Neural cell (in vitro differentiated cells): ENCODE data around the gene CCL24. TPM values are rescaled to one million over a fixed set of nuclear protein-coding genes. Genes with fewer than 3 reads are reported as not detected.
"Not testable (repeated sequence)": the region's sequence is repeated elsewhere in the genome, so short reads cannot be mapped to it uniquely, and the experiment has no call there.

Experiments used
- H2AFZ ChIP-seq: fragments of 200-600, 300-800 bp; sonication (generic), shearing (Covaris generic); 2 replicates; pipeline ENCODE4 v1.6.0; 2014; ENCODE audit warnings: low read depth, mild to moderate bottlenecking, antibody characterized with exemption, low read length, moderate library complexity
- H3F3A ChIP-seq: fragments of 200-600 bp; shearing (Covaris generic); 2 replicates; pipeline ENCODE4 v1.6.1; 2016; ENCODE audit warnings: mild to moderate bottlenecking, moderate library complexity, mixed read lengths, antibody characterized with exemption, low read length; ENCODE audit not compliant: insufficient read depth, poor library complexity, severe bottlenecking
- H3K27ac ChIP-seq: fragments of 200-600, 300-800 bp; sonication (generic), shearing (Covaris generic); 2 replicates; pipeline ENCODE4 v1.5.1; 2014; ENCODE audit warnings: mild to moderate bottlenecking, low read length, moderate library complexity
- H3K27me3 ChIP-seq: fragments of 300-800, 200-600 bp; sonication (generic), shearing (Covaris generic); 2 replicates; pipeline ENCODE4 v1.6.0; 2014; ENCODE audit warnings: mild to moderate bottlenecking, low read depth, low read length, moderate library complexity; ENCODE audit not compliant: insufficient read depth
- H3K36me3 ChIP-seq: fragments of 300-800, 200-600 bp; sonication (generic), shearing (Covaris generic); 2 replicates; pipeline ENCODE4 v1.5.1; 2014; ENCODE audit warnings: mild to moderate bottlenecking, antibody characterized with exemption, low read length, moderate library complexity; ENCODE audit not compliant: insufficient read depth
- H3K4me2 ChIP-seq: fragments of 300-800, 200-600 bp; sonication (generic), shearing (Covaris generic); 2 replicates; pipeline ENCODE4 v1.6.0; 2014; ENCODE audit warnings: mild to moderate bottlenecking, low read length
- H3K4me3 ChIP-seq: fragments of 300-800, 200-600 bp; sonication (generic), shearing (Covaris generic); 2 replicates; pipeline ENCODE4 v1.5.1; 2014; ENCODE audit warnings: mild to moderate bottlenecking, low read length, moderate library complexity
- H3K79me2 ChIP-seq: fragments of 200-600 bp; shearing (Covaris generic); replicated peaks from 2 replicates; pipeline ENCODE4 v1.6.0; 2014; ENCODE audit warnings: mild to moderate bottlenecking, low read length, moderate library complexity; ENCODE audit not compliant: insufficient read depth
- H3K9ac ChIP-seq: fragments of 300-800, 200-600 bp; sonication (generic), shearing (Covaris generic); 2 replicates; pipeline ENCODE4 v1.6.1; 2016; ENCODE audit warnings: mild to moderate bottlenecking, low read length, mixed read lengths
- H3K9me2 ChIP-seq: fragments of 200-600 bp; shearing (Covaris generic); 2 replicates; pipeline ENCODE4 v1.6.1; 2016; ENCODE audit warnings: mild to moderate bottlenecking, low read length, mixed read lengths; ENCODE audit not compliant: insufficient read depth
- H3K9me3 ChIP-seq: fragments of 200-600, 300-800 bp; sonication (generic), shearing (Covaris generic); 2 replicates; pipeline ENCODE4 v1.6.1; 2016; ENCODE audit warnings: mild to moderate bottlenecking, mixed run types, low read length, moderate library complexity, mixed read lengths
- H4K20me1 ChIP-seq: fragments of 200-600 bp; shearing (Covaris generic); 2 replicates; pipeline ENCODE4 v1.6.1; 2016; ENCODE audit warnings: mild to moderate bottlenecking, mixed run types; ENCODE audit not compliant: insufficient read depth
- EP300 ChIP-seq: fragments of 450-650 bp; conservative IDR thresholded peaks from 2 replicates; pipeline ENCODE4 v1.6.1; 2014; ENCODE audit warnings: antibody characterized with exemption, mild to moderate bottlenecking, moderate library complexity; ENCODE audit not compliant: poor library complexity, severe bottlenecking
- EZH2 ChIP-seq: fragments of 200-600, 300-800 bp; shearing (Covaris generic), sonication (generic); IDR thresholded peaks from 2 replicates; pipeline ENCODE4 v1.6.1; 2014; ENCODE audit warnings: antibody characterized with exemption, low read length, borderline replicate concordance, mild to moderate bottlenecking; ENCODE audit not compliant: insufficient read depth, poor library complexity, severe bottlenecking
- MXI1 ChIP-seq: fragments of 450-650 bp; conservative IDR thresholded peaks from 2 replicates; pipeline ENCODE4 v1.6.1; 2014; ENCODE audit warnings: antibody characterized with exemption, mild to moderate bottlenecking; ENCODE audit not compliant: poor library complexity, severe bottlenecking
- POLR2AphosphoS5 ChIP-seq: IDR thresholded peaks from 2 replicates; pipeline ENCODE4 v1.6.1; 2012
- RAD21 ChIP-seq: fragments of 450-650 bp; conservative IDR thresholded peaks from 2 replicates; pipeline ENCODE4 v1.6.1; 2014; ENCODE audit warnings: antibody characterized with exemption, mild to moderate bottlenecking, moderate library complexity
- SMC3 ChIP-seq: fragments of 450-650 bp; conservative IDR thresholded peaks from 2 replicates; pipeline ENCODE4 v1.6.1; 2014; ENCODE audit warnings: antibody characterized with exemption, mild to moderate bottlenecking, moderate library complexity; ENCODE audit not compliant: poor library complexity
- TAF1 ChIP-seq: IDR thresholded peaks from 2 replicates; pipeline ENCODE4 v1.6.1; 2012; ENCODE audit warnings: low read depth
- polyA plus RNA-seq: library from polyadenylated mRNA; depleted of rRNA; stranded (reverse); fragments of >200 nt; gene quantifications from 2 replicates; pipeline ENCODE4 v1.2.3, GENCODE V29; 2014
- TF ChIP-seq, protein P1 (sequence below): IDR thresholded peaks from 2 replicates; pipeline ENCODE4 v1.6.1; 2012; ENCODE audit warnings: borderline replicate concordance
- TF ChIP-seq, protein P2 (sequence below): fragments of 450-650 bp; IDR thresholded peaks from 2 replicates; pipeline ENCODE4 v1.5.1; 2014; ENCODE audit warnings: antibody characterized with exemption, mild to moderate bottlenecking, moderate library complexity; ENCODE audit not compliant: poor library complexity, severe bottlenecking

CCL24 gene
- polyA plus RNA-seq, 1 donor from 2014 or later, result not detected

DNA sequence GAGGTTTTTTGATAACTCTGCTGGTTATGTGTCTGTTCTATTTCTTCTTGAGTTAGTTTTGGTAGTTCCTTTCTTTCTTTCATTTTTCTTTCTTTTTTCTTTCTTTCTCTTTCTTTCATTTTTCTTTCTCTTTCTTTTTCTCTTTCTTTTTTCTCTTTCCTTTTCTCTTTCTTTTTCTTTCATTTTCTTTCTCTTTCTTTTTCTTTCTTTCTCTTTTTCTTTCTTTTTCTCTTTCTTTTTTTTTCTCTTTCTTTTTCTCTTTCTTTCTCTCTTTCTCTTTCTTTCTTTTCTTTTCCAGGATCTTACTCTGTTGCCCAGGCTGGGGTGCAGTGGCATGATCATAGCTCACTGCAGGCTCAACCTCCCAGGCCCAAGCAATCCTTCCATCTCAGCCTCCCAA lies 44.8 kb upstream of the CCL24 start:
- H3K27me3 ChIP-seq, result no peaks in the 10 kb centered on the region
- H3K36me3 ChIP-seq, result no peaks in the 10 kb centered on the region
- H3K9me3 ChIP-seq, result no peaks in the 10 kb centered on the region
- H3K27ac ChIP-seq, result no peak overlapping the region
- TF ChIP-seq TAF1 (no peak), RAD21 (no peak), EP300 (no peak), MXI1 (no peak), EZH2 (no peak), SMC3 (no peak), POLR2AphosphoS5 (no peak)
- TF ChIP-seq, protein P1, sequence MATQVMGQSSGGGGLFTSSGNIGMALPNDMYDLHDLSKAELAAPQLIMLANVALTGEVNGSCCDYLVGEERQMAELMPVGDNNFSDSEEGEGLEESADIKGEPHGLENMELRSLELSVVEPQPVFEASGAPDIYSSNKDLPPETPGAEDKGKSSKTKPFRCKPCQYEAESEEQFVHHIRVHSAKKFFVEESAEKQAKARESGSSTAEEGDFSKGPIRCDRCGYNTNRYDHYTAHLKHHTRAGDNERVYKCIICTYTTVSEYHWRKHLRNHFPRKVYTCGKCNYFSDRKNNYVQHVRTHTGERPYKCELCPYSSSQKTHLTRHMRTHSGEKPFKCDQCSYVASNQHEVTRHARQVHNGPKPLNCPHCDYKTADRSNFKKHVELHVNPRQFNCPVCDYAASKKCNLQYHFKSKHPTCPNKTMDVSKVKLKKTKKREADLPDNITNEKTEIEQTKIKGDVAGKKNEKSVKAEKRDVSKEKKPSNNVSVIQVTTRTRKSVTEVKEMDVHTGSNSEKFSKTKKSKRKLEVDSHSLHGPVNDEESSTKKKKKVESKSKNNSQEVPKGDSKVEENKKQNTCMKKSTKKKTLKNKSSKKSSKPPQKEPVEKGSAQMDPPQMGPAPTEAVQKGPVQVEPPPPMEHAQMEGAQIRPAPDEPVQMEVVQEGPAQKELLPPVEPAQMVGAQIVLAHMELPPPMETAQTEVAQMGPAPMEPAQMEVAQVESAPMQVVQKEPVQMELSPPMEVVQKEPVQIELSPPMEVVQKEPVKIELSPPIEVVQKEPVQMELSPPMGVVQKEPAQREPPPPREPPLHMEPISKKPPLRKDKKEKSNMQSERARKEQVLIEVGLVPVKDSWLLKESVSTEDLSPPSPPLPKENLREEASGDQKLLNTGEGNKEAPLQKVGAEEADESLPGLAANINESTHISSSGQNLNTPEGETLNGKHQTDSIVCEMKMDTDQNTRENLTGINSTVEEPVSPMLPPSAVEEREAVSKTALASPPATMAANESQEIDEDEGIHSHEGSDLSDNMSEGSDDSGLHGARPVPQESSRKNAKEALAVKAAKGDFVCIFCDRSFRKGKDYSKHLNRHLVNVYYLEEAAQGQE, result no peak
- TF ChIP-seq, protein P2, sequence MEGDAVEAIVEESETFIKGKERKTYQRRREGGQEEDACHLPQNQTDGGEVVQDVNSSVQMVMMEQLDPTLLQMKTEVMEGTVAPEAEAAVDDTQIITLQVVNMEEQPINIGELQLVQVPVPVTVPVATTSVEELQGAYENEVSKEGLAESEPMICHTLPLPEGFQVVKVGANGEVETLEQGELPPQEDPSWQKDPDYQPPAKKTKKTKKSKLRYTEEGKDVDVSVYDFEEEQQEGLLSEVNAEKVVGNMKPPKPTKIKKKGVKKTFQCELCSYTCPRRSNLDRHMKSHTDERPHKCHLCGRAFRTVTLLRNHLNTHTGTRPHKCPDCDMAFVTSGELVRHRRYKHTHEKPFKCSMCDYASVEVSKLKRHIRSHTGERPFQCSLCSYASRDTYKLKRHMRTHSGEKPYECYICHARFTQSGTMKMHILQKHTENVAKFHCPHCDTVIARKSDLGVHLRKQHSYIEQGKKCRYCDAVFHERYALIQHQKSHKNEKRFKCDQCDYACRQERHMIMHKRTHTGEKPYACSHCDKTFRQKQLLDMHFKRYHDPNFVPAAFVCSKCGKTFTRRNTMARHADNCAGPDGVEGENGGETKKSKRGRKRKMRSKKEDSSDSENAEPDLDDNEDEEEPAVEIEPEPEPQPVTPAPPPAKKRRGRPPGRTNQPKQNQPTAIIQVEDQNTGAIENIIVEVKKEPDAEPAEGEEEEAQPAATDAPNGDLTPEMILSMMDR, result no peak
- no peak overlapping the region for H3K4me3 ChIP-seq
- H3F3A ChIP-seq, result no peaks in the 10 kb centered on the region
- no peaks in the 10 kb centered on the region for H3K79me2 ChIP-seq
- no peaks in the 10 kb centered on the region for H4K20me1 ChIP-seq
- no peaks in the 10 kb centered on the region for H3K9me2 ChIP-seq
- no peak overlapping the region for H2AFZ ChIP-seq
- H3K9ac ChIP-seq, result no peak overlapping the region
- no peak overlapping the region for H3K4me2 ChIP-seq

DNA sequence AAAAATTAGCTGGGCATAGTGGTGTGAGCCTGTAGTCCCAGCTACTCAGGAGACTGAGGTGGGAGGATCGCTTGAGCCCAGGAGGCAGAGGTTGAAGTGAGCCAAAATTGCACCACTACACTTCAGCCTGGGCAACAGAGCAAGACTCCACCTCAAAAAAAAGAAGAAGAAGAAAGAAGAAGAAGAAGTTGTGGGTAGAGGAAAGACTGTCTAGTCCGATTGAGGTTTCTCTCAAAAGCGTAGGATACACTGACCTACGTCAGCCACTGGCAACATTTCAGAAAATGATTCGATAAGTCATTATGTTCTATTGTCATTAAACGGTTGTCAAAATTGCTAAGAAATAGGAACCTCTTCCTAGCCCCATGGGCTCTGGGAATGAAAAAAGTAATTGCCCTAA lies 42.9 kb upstream of the CCL24 start:
- no peak overlapping the region for H3K9ac ChIP-seq
- H3K27ac ChIP-seq, result no peak overlapping the region
- H2AFZ ChIP-seq, result no peak overlapping the region
- no peaks in the 10 kb centered on the region for H4K20me1 ChIP-seq
- H3K9me2 ChIP-seq, result no peaks in the 10 kb centered on the region
- H3K79me2 ChIP-seq, result no peaks in the 10 kb centered on the region
- H3K4me3 ChIP-seq, result no peak overlapping the region
- no peaks in the 10 kb centered on the region for H3F3A ChIP-seq
- no peaks in the 10 kb centered on the region for H3K27me3 ChIP-seq
- no peaks in the 10 kb centered on the region for H3K36me3 ChIP-seq
- TF ChIP-seq EZH2 (no peak), EP300 (no peak), POLR2AphosphoS5 (no peak), RAD21 (no peak), MXI1 (no peak)
- TF ChIP-seq, protein P2, result no peak
- TF ChIP-seq, protein P1, result no peak
- no peaks in the 10 kb centered on the region for H3K9me3 ChIP-seq
- H3K4me2 ChIP-seq, result no peak overlapping the region

DNA sequence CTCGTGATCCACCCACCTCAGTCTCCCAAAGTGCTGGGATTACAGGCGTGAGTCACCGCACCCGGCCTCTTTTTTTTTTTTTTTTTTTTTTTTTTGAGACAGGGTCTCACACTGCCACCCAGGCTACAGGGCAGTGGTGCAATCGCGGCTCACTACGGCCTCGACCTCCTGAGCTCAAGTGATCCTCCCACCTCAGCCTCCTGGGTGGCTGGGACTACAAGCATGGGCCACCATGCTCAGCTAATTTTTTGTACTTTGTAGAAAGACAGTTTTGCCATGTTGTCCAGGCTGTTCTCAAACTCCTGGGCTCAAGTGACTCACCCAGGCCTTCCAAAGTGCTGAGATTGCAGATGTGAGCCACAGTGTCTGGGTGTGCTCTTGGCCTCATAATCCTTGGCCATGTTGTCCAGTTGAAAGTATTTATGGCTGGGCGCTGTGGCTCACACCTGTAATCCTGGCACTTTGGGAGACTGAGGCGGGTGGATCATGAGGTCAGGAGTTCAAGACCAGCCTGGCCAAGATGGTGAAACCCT lies 41.3 kb upstream of the CCL24 start:
- not testable (repeated sequence) for H3K9ac ChIP-seq, H3K79me2 ChIP-seq, H3K27me3 ChIP-seq, H3K27ac ChIP-seq, H3K9me3 ChIP-seq, H3K4me2 ChIP-seq, H4K20me1 ChIP-seq, H2AFZ ChIP-seq, H3K4me3 ChIP-seq, H3K36me3 ChIP-seq, H3K9me2 ChIP-seq, H3F3A ChIP-seq
